Panc1 (cell line): Measurements from ENCODE around the gene HS1BP3. TPM values are rescaled to one million over a fixed set of nuclear protein-coding genes. Genes with fewer than 3 reads are reported as not detected.

Experiments
- ATAC-seq: fragments of 200-7000 bp; cut with Tn5 transposase; 2 replicates; pipeline ENCODE4 v1.9.1; 2020; ENCODE audit warnings: mild to moderate bottlenecking, moderate library complexity
- BruUV-seq: library from RNA; stranded (reverse); fragments of 400-500 nt; replicated peaks from 2 replicates; lab custom pipeline; 2021; lab: Mats Ljungman, UMichigan
- CTCF ChIA-PET: fragments of 300-600 bp; sonication (Branson Sonifier 250); formaldehyde crosslinking; loops from one replicate; lab custom pipeline; 2022; ENCODE audit warnings: antibody characterized with exemption; lab: Charles Lee
- POLR2A ChIA-PET: fragments of 300-600 bp; sonication (Branson Sonifier 250); formaldehyde crosslinking; loops from one replicate; lab custom pipeline; 2022; ENCODE audit warnings: antibody characterized with exemption; lab: Charles Lee
- DNase-seq: peaks from one replicate; pipeline ENCODE4 v3.0.0-alpha.2; 2010; ENCODE audit warnings: low read depth, low spot score
- H3K27ac ChIP-seq: 2 replicates; pipeline ENCODE4 v1.5.1; 2011; ENCODE audit warnings: mild to moderate bottlenecking, low read length, inconsistent platforms
- H3K27me3 ChIP-seq: fragments of 200-500 bp; sonication (Bioruptor generic); 2 replicates; pipeline ENCODE4 v1.6.0; 2014; ENCODE audit warnings: low read length, inconsistent platforms; ENCODE audit not compliant: control insufficient read depth, insufficient read depth
- H3K36me3 ChIP-seq: fragments of 200-500 bp; sonication (Bioruptor generic); 2 replicates; pipeline ENCODE4 v1.5.1; 2014; ENCODE audit warnings: inconsistent platforms, mild to moderate bottlenecking, low read length, moderate library complexity; ENCODE audit not compliant: control insufficient read depth, insufficient read depth
- H3K4me1 ChIP-seq: 2 replicates; pipeline ENCODE4 v1.5.1; 2011; ENCODE audit warnings: inconsistent platforms, mild to moderate bottlenecking, low read length, moderate library complexity; ENCODE audit not compliant: control insufficient read depth, insufficient read depth
- H3K4me3 ChIP-seq, 2 experiments: 2 replicates each; pipeline ENCODE4 v1.5.1; 2011 to 2012; ENCODE audit warnings: low read depth in 2 of 2, low read length in 2 of 2, mild to moderate bottlenecking in 2 of 2, inconsistent platforms in 1 of 2, moderate library complexity in 1 of 2
- H3K9me3 ChIP-seq: fragments of 200-500 bp; sonication (Bioruptor generic); 2 replicates; pipeline ENCODE4 v1.5.1; 2014; ENCODE audit warnings: low read depth, mild to moderate bottlenecking, inconsistent platforms, low read length, moderate library complexity; ENCODE audit not compliant: control insufficient read depth, insufficient read depth
- POLR2AphosphoS5 ChIP-seq: IDR thresholded peaks from 2 replicates; pipeline ENCODE4 v1.6.1; 2012; ENCODE audit warnings: mild to moderate bottlenecking, low read depth, low read length, moderate library complexity
- SIN3A ChIP-seq: IDR thresholded peaks from 2 replicates; pipeline ENCODE4 v1.6.1; 2012; ENCODE audit warnings: low read depth, mild to moderate bottlenecking, low read length, moderate library complexity, borderline replicate concordance; ENCODE audit not compliant: insufficient read depth
- TCF7L2 ChIP-seq: IDR thresholded peaks from 2 replicates; pipeline ENCODE4 v1.6.1; 2011; ENCODE audit warnings: mild to moderate bottlenecking, low read depth, low read length, inconsistent platforms
- in situ Hi-C: cut with HindIII; loops from 2 replicates; pipeline ENCODE4 v1.10.0; 2016; ENCODE audit warnings: low sequenced_read_pairs, low pct_unique_long_range_greater_than_20kb
- intact Hi-C: fragments of 100-400 bp; cut with micrococcal nuclease; formaldehyde crosslinking; loops from one replicate; pipeline ENCODE4 v1.10.0; 2022; ENCODE audit not compliant: unreplicated experiment
- total RNA-seq: library from RNA; stranded (reverse); gene quantifications from one replicate; pipeline ENCODE4 v1.2.1, GENCODE V29; 2021; ENCODE audit not compliant: unreplicated experiment
- TF ChIP-seq, protein P1 (sequence below): fragments of 450-650 bp; IDR thresholded peaks from 2 replicates; pipeline ENCODE4 v1.5.1; 2017; ENCODE audit warnings: mild to moderate bottlenecking
- TF ChIP-seq, protein P2 (sequence below), 2 experiments: IDR thresholded peaks; 2 replicates each; pipeline ENCODE4 v1.6.1; 2011 to 2012; ENCODE audit warnings: low read depth in 2 of 2, control low read depth in 1 of 2, low read length in 1 of 2, mild to moderate bottlenecking in 1 of 2, moderate library complexity in 1 of 2; ENCODE audit not compliant: insufficient read depth in 1 of 2

The HS1BP3 gene
- total RNA-seq, 1 experiment from 2014 or later: 46.1 TPM

DNA sequence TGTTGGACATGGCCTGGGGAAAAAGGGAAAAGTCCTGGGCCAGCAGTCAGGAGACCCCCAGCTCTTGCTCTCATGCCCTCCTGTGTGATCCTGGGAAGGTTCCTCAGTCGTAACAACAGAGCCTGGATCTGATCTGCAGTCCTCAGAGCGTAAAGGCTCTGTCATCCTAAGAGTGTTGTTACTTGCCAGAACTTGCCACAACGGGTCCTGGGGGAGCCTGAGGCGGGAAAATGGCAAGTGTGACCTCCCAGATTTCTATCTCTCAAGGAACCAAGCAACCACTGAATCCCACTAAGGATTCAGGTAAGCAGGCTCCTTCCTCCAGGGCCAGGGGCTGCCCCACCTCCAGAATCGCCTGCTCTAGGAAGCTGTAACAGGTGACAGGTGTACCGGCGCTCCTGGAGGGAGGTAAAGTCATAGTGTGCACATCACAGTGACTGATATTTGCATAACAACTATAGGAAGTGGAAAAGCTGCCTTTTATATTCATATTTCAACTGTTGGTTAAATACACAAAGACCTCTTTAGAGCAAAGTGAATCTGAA, 18.4 kb downstream of the HS1BP3 start:
- Histone ChIP-seq H3K27ac (no peak overlapping the region), H3K4me3 (no peak overlapping the region), H3K9me3 (no peaks in the 10 kb centered on the region), H3K4me1 (no peaks in the 10 kb centered on the region), H3K36me3 (no peaks in the 10 kb centered on the region; the same call in 1 of the 2 replicates), H3K27me3 (no peaks in the 10 kb centered on the region)
- TF ChIP-seq TCF7L2 (no peak), SIN3A (no peak), POLR2AphosphoS5 (no peak)
- TF ChIP-seq, protein P1, sequence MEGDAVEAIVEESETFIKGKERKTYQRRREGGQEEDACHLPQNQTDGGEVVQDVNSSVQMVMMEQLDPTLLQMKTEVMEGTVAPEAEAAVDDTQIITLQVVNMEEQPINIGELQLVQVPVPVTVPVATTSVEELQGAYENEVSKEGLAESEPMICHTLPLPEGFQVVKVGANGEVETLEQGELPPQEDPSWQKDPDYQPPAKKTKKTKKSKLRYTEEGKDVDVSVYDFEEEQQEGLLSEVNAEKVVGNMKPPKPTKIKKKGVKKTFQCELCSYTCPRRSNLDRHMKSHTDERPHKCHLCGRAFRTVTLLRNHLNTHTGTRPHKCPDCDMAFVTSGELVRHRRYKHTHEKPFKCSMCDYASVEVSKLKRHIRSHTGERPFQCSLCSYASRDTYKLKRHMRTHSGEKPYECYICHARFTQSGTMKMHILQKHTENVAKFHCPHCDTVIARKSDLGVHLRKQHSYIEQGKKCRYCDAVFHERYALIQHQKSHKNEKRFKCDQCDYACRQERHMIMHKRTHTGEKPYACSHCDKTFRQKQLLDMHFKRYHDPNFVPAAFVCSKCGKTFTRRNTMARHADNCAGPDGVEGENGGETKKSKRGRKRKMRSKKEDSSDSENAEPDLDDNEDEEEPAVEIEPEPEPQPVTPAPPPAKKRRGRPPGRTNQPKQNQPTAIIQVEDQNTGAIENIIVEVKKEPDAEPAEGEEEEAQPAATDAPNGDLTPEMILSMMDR: no peak
- TF ChIP-seq, protein P2, sequence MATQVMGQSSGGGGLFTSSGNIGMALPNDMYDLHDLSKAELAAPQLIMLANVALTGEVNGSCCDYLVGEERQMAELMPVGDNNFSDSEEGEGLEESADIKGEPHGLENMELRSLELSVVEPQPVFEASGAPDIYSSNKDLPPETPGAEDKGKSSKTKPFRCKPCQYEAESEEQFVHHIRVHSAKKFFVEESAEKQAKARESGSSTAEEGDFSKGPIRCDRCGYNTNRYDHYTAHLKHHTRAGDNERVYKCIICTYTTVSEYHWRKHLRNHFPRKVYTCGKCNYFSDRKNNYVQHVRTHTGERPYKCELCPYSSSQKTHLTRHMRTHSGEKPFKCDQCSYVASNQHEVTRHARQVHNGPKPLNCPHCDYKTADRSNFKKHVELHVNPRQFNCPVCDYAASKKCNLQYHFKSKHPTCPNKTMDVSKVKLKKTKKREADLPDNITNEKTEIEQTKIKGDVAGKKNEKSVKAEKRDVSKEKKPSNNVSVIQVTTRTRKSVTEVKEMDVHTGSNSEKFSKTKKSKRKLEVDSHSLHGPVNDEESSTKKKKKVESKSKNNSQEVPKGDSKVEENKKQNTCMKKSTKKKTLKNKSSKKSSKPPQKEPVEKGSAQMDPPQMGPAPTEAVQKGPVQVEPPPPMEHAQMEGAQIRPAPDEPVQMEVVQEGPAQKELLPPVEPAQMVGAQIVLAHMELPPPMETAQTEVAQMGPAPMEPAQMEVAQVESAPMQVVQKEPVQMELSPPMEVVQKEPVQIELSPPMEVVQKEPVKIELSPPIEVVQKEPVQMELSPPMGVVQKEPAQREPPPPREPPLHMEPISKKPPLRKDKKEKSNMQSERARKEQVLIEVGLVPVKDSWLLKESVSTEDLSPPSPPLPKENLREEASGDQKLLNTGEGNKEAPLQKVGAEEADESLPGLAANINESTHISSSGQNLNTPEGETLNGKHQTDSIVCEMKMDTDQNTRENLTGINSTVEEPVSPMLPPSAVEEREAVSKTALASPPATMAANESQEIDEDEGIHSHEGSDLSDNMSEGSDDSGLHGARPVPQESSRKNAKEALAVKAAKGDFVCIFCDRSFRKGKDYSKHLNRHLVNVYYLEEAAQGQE (IDR thresholded peaks at IDR 0.05; ENCODE audit: insufficient read depth in 1 of 2, low read depth in 2 of 2, low read length in 1 of 2): no peak
- in situ Hi-C loops: loop anchor here (25.0 kb wide), 1 partner anchor 195 kb away; the partner anchor contains the start of gene RHOB
- intact Hi-C loops: no loop called here
- ATAC-seq (no peak), DNase-seq (no peak)
- POLR2A ChIA-PET: no interaction called here
- CTCF ChIA-PET: interaction anchor here (0.9 kb wide), 1 partner anchor 188 kb away, joined by 4 read pairs; no protein-coding TSS in a partner anchor
- BruUV-seq: no TSS peak

DNA sequence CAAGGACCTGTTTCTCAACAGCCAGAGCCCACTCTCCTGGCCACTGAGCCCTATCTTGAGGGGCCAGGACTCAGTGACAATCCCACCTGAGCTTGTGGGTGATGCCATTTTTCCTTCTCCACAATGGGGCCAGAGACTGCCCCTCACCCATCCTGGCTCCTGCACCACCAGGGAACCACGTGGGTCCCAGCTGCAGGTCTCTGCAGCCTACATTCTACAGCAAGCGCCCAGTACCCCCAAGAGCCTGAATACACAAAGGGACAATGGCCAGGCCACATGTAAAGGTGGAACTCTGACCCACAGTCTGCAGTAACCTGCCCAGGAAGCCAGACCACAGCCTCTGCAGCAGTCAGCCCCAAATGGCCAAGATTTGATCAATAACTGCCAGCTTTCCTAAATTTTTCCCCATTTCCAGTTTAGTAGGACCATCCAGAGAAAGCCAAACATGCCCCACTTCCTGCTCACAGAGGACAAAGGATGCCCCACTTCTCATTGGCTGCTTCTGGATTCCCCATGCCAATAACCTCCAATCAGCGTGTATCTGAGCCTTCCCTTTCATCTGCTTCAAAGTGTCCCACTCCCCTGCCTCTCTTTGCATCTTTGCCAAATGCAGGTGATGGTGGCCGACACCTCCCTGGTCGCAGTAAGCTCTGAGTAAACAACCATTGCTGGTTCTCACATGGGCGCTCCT, 19.1 kb downstream of the HS1BP3 start:
- ATAC-seq (no peak), DNase-seq (no peak)
- Histone ChIP-seq H3K4me1 (no peaks in the 10 kb centered on the region), H3K36me3 (no peaks in the 10 kb centered on the region; the same call in 1 of the 2 replicates), H3K9me3 (no peaks in the 10 kb centered on the region), H3K4me3 (no peak overlapping the region), H3K27me3 (no peaks in the 10 kb centered on the region), H3K27ac (no peak overlapping the region)
- no TSS peak for BruUV-seq
- intact Hi-C loops (no loop called here), in situ Hi-C loops (loop anchor here (25.0 kb wide), 1 partner anchor 194 kb away; the partner anchor contains the start of gene RHOB)
- ChIA-PET POLR2A (no interaction called here), CTCF (no interaction called here)
- TF ChIP-seq, protein P2 (IDR thresholded peaks at IDR 0.05; ENCODE audit: insufficient read depth in 1 of 2, low read depth in 2 of 2, low read length in 1 of 2): no peak
- TF ChIP-seq, protein P1: no peak
- TF ChIP-seq SIN3A: no peak
